Vagina (tissue), 2 donors: ENCODE results near the gene GPR171. TPM values are rescaled to one million over a fixed set of nuclear protein-coding genes. Genes with fewer than 3 reads are reported as not detected.

ENCODE experiments used
- DNase-seq, 2 donors: peaks; one replicate each; pipeline ENCODE4 v3.0.0-alpha.2; 2017; ENCODE audit errors: extremely low spot score in 2 of 2
- H3K27ac ChIP-seq: fragments of 200-600 bp; sonication (generic); one replicate; pipeline ENCODE4 v1.5.1; 2019
- H3K27me3 ChIP-seq: fragments of 200-600 bp; sonication (generic); one replicate; pipeline ENCODE4 v1.5.1; 2019
- H3K36me3 ChIP-seq, 2 donors: fragments of 200-600 bp; sonication (generic); one replicate each; pipeline ENCODE4 v1.5.1; 2017 to 2019
- H3K4me1 ChIP-seq: fragments of 200-600 bp; sonication (generic); one replicate; pipeline ENCODE4 v1.5.1; 2019
- H3K4me3 ChIP-seq, 2 donors: fragments of 200-600 bp; sonication (generic); 1 replicate in 1 of 2; 2 replicates in 1 of 2; pipeline ENCODE4 v1.5.1; 2016 to 2019
- H3K9me3 ChIP-seq: fragments of 200-600 bp; sonication (generic); one replicate; pipeline ENCODE4 v1.5.1; 2019
- POLR2A ChIP-seq, 2 donors: fragments of 450-650 bp; IDR thresholded peaks; one replicate each; pipeline ENCODE4 v1.6.1; 2017; ENCODE audit warnings: antibody characterized with exemption in 2 of 2, mild to moderate bottlenecking in 2 of 2, moderate library complexity in 2 of 2
- POLR2AphosphoS5 ChIP-seq, 2 donors: sonication (generic); formaldehyde crosslinking; IDR thresholded peaks; one replicate each; pipeline ENCODE4 v1.9.0; 2017; ENCODE audit warnings: antibody characterized with exemption in 2 of 2, mild to moderate bottlenecking in 2 of 2, low read depth in 1 of 2; ENCODE audit not compliant: insufficient read depth in 1 of 2
- intact Hi-C: fragments of 100-400 bp; cut with DNase I; formaldehyde crosslinking; loops from one replicate; pipeline ENCODE4 v1.15.1; 2023
- total RNA-seq: library from RNA; depleted of rRNA; stranded (reverse); fragments of >200 nt; gene quantifications from one replicate; pipeline ENCODE4 v1.2.3, GENCODE V29; 2016
- TF ChIP-seq, protein P1 (sequence below), 3 experiments: fragments of 450-650 bp in 2 of 3; fragments of 200-600 bp in 1 of 3; sonication (generic) in 1 of 3; IDR thresholded peaks; one replicate each; pipeline ENCODE4 v1.5.1; 2017 to 2019; ENCODE audit warnings: antibody characterized with exemption in 3 of 3, mild to moderate bottlenecking in 2 of 3, moderate library complexity in 2 of 3

GPR171 gene
- total RNA-seq, 1 donor from 2014 or later: 5.4 TPM

DNA sequence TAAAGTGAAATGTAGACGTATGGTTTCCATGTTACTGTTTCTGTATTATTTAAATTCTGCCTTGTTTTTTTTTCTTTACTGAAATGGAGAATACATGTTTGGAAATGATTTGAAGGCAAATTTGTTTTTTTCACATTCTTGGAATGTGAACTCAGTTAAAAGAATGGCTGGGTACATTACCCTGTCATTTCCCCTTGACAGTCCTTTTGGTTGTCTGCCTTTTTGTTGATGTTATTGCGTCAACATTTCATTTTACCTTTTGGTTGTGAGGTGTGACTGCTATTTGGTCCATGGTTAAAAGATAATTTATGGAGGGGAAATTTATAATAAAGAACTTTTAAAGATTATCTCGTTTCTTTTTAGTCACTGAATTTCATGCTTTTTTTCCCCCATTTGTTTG lies 3.2 kb upstream of the GPR171 start:
- no peak for DNase-seq
- no peaks in the 10 kb centered on the region for H3K27me3 ChIP-seq
- no peaks in the 10 kb centered on the region for H3K4me1 ChIP-seq
- H3K9me3 ChIP-seq: no peaks in the 10 kb centered on the region
- no peak overlapping the region for H3K4me3 ChIP-seq
- no peak overlapping the region for H3K27ac ChIP-seq
- intact Hi-C loops: no loop called here
- TF ChIP-seq POLR2AphosphoS5 (IDR thresholded peaks at IDR 0.05; ENCODE audit: insufficient read depth in 1 of 2, low read depth in 1 of 2) (no peak), POLR2A (IDR thresholded peaks at IDR 0.05) (no peak)
- TF ChIP-seq, protein P1, sequence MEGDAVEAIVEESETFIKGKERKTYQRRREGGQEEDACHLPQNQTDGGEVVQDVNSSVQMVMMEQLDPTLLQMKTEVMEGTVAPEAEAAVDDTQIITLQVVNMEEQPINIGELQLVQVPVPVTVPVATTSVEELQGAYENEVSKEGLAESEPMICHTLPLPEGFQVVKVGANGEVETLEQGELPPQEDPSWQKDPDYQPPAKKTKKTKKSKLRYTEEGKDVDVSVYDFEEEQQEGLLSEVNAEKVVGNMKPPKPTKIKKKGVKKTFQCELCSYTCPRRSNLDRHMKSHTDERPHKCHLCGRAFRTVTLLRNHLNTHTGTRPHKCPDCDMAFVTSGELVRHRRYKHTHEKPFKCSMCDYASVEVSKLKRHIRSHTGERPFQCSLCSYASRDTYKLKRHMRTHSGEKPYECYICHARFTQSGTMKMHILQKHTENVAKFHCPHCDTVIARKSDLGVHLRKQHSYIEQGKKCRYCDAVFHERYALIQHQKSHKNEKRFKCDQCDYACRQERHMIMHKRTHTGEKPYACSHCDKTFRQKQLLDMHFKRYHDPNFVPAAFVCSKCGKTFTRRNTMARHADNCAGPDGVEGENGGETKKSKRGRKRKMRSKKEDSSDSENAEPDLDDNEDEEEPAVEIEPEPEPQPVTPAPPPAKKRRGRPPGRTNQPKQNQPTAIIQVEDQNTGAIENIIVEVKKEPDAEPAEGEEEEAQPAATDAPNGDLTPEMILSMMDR (IDR thresholded peaks at IDR 0.05): no peak
- no peaks in the 10 kb centered on the region for H3K36me3 ChIP-seq

DNA sequence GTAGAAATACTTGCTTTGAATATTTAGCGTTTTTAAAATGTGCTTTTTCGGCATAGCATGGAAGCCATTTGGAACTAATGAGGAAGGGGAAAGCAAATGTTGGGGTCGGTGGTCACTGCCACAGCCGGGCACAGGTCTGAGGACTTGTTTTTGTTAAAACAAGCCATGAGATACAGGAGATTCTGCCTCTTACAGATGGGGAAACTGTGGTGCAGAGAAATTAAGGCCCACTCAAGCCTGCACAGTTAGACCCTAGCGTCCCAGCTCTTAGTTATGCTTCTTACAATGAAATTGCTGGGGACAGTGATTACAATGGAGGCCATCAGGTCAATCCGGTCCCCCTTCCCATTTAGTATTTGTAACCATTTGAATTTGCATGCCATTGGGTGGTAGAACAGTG lies 2.5 kb upstream of the GPR171 start:
- no peaks in the 10 kb centered on the region for H3K36me3 ChIP-seq
- H3K4me1 ChIP-seq: no peaks in the 10 kb centered on the region
- H3K27ac ChIP-seq: no peak overlapping the region
- no peak overlapping the region for H3K4me3 ChIP-seq
- intact Hi-C loops: no loop called here
- no peaks in the 10 kb centered on the region for H3K9me3 ChIP-seq
- TF ChIP-seq POLR2AphosphoS5 (IDR thresholded peaks at IDR 0.05; ENCODE audit: insufficient read depth in 1 of 2, low read depth in 1 of 2): no peak
- no peak for TF ChIP-seq POLR2A (IDR thresholded peaks at IDR 0.05)
- TF ChIP-seq, protein P1 (IDR thresholded peaks at IDR 0.05): no peak
- no peak for DNase-seq
- H3K27me3 ChIP-seq: no peaks in the 10 kb centered on the region

DNA sequence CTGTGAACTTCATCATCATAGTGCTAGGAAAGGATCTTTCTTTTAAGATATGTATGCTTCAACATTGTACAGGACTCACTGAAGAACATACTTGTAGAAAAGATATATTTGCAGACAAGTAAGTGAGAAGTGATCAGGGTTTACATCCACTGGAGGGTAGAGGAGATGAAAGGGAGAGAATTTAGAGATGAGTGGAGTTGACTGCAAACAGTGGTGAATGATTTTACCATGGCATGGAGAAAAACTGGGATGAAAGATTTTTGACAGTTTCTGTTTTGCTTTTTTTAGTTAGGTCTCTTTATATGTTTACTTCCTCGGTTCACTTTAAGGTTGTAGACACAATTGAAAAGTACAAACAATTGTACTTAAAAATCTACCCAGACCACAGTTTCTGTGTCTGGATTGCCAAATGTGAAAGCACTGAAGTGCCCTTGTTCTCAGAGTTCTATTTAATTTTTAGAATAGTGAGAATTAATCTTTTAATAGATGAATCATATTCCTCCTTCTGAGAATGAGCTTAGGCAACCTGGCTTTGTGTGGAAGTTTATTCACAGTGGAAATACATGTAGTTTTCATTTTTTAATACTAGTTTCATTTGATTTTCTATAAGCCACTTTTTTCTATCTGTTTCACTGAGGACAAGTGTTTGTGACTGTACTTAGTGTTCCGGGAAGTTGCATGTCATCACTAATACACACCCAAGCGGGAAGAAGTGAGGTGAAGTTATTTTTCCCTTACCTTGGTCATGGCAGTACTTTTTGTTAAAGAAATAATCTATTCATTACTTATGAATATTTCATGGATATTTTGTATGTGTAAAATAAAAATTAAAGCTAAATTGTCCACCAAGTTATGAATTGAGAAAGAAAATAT lies 1.8 kb upstream of the GPR171 start:
- Histone ChIP-seq H3K27me3 (no peaks in the 10 kb centered on the region), H3K4me3 (no peak overlapping the region), H3K27ac (no peak overlapping the region), H3K9me3 (no peaks in the 10 kb centered on the region), H3K4me1 (no peaks in the 10 kb centered on the region), H3K36me3 (no peaks in the 10 kb centered on the region)
- TF ChIP-seq, protein P1 (IDR thresholded peaks at IDR 0.05): no peak
- TF ChIP-seq POLR2AphosphoS5 (IDR thresholded peaks at IDR 0.05; ENCODE audit: insufficient read depth in 1 of 2, low read depth in 1 of 2): no peak
- no peak for TF ChIP-seq POLR2A (IDR thresholded peaks at IDR 0.05)
- intact Hi-C loops: no loop called here
- no peak for DNase-seq

DNA sequence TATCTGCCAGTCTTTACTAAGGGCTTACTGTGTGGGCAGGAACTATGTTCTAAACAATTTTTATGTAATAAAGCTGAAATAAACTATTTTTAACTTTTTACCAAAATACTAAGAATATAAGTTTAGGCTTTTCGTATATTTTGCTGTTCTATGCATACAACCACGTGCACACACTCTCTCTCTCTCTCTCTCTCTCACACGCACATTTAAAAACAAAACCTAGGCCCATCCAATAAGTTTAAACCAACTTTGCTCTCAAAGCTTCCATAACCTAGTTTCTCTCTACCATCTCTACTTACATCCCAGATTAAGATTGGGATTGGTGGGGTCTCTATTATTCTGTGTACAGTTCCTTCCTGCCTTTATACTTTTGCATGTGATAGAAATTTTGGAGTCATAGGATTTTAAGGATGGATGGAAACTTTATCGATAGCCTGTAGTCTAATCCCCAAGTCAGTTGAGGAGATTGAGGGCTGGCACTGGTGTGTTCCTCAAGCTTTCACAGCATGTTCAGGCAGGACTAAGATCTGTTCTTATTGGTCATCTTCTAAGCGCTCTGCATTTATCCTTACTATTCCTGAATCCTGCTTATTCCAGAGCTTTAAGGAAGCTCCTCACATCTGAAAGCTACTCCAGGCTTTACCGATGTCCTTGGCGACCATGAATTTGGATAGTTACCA lies 1.8 kb downstream of the GPR171 start:
- no peak overlapping the region for H3K27ac ChIP-seq

More for the DNA sequence above, 1.8 kb downstream of the GPR171 start:
- no peaks in the 10 kb centered on the region for H3K9me3 ChIP-seq
- no peaks in the 10 kb centered on the region for H3K36me3 ChIP-seq
- peak overlapping the region in 1 of 2 donors; percentile 12 for H3K4me3 ChIP-seq
- no peaks in the 10 kb centered on the region for H3K27me3 ChIP-seq
- no peak for DNase-seq
- intact Hi-C loops: no loop called here
- TF ChIP-seq POLR2AphosphoS5 (IDR thresholded peaks at IDR 0.05; ENCODE audit: insufficient read depth in 1 of 2, low read depth in 1 of 2) (no peak), POLR2A (IDR thresholded peaks at IDR 0.05) (no peak)
- TF ChIP-seq, protein P1 (IDR thresholded peaks at IDR 0.05): no peak
- no peaks in the 10 kb centered on the region for H3K4me1 ChIP-seq
